NOMO-1 treated with dmso at 0.1 percent for 144 hours (cell line): ENCODE measurements around the gene STAT1.
"Not testable (repeated sequence)": the region's sequence is repeated elsewhere in the genome, so short reads cannot be mapped to it uniquely, and the experiment has no call there.

Experiments used
- DNase-seq: peaks from one replicate; lab custom pipeline; 2025; ENCODE audit not compliant: unreplicated experiment; lab: John Stamatoyannopoulos, UW

STAT1 gene

DNA sequence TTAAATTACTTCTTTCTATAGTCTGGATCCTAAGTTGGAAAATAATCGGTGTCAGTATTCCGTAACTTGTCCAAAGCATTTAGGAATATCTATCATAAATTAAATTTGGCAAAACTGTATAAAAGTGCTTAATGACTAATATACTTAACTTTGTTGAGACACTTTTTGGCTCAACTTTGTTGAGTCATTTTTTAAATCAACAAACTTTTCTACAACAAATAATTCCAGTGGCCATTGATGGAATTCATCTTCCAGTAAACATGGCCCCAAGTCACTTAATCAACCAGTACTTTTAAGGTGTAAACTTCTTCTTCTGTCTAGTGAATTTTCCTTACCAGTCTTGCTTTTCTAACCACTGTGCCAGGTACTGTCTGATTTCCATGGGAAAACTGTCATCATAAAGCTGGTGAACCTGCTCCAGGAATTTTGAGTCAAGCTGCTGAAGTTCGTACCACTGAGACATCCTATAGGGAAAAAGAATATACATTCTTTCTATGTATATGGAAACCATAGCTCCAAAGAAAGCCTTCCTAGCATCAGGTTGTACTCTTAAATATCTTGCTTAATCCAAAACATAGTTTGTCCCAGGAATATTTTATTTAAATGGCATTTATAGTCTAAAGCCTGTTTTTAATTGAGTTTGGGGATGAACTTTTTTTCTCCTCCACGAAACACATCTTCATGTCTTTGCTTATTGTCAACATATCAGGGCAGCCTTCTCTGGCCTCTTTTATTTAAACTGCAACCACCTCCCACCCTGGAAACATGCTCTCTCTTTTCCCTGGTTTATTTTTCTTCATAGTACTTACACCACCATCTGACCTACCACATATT is 4.2 kb downstream of the STAT1 start:
- no peak for DNase-seq

- DNase-seq: no peak
These were observed 5.7 kb downstream of the STAT1 start for GRCh38 chr2:191008286-191008685.

- DNase-seq: no peak
These were observed 6.8 kb downstream of the STAT1 start for GRCh38 chr2:191006997-191007783.

DNA sequence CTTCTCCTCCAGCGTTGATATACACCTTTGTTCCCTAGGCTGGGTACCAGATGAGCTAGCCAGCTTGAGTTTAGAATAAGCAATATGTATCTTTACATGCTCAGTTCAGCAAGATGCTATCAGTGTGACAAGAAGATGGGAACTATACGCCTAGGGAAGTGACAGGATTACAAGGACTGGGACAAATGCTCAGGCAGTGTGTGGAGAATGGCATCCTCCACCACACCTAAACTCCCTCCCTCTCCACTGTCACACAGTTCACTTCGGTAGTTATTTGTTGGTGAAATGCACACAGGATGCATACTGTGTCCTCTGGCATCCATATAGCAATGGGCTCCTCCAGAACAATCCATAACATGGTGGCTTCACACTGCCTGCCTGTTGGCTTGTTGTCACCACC is 7.7 kb downstream of the STAT1 start:
- no peak for DNase-seq

DNA sequence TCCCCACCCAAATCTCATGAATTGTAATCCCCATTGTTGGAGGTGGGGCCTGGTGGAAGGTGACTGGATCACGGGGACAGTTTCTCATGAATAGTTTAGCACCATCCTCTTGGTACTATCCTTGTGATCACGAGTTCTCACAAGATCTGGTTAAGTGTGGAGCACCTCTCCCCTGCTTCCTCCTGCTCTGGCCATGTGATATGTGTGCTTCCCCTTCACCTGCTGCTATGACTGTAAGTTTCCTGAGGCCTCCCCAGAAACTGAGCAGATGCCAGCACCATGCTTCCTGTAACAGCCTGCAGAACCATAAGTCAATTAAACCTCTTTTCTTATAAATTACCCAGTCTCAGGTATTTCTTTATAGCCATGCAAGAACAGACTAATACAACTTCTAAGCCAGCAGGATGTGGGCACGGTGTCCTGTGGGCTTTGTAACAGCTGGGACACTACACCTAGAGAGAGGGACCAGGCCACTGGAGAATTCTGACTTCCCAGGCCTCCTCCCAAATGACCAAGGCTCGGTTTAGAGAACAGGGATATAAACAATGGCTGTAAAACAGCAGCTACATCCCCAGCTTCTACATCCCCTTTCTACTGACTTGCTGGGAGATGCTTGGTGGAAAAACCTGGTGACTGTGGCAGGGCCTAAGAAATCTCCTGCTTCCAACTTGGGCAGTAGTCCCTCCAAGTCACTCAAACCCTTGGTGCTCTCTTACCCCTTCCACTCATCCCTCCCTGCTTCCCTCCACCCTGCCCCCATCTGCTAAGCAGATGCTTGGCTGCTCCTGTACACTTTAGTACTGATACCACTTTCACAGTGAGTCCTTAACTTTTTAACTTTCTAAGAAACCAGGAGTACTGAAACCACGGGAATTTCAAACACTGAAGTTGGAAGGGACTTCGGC is 10.3 kb downstream of the STAT1 start:
- no peak for DNase-seq

- DNase-seq: no peak
These were observed 12.3 kb downstream of the STAT1 start for GRCh38 chr2:191001624-191002023.

GRCh38 chr2:191001032-191001431 is 12.9 kb downstream of the STAT1 start:
- DNase-seq: no peak

DNA sequence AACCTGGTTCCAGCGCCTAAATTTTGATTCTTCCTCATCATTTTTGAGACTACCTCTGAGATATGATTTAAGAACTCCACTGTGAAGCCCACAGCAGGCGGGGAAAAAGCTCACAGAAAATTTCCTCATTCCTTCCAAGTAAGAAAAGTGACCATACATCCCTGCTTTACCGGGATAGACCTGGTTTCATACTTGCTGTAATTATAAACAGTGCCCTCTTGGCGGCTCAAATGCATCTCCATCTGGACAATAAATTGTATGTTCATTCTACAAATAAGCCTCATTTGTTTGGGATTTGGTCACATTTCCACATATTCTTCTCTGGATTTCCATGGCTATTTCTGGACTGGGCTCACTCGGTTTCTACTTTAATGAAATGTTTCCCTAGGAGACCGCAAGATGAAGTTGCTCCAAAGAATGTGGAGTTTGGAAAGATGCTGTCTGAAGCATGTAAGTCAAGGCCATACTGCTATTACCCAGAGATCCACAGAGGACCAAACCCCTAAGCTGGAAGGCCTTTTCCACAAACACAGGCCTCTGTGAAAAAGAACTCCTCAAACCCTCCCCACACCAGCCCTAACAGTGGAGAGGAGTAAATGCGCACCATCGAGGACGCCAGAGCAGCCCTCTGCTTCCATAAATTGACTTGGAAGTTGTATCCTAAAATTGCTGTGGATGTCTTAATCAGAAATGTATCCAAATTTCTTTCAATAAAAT is 13.9 kb downstream of the STAT1 start:
- no peak for DNase-seq

GRCh38 chr2:190999058-190999457 is 14.9 kb downstream of the STAT1 start:
- no peak for DNase-seq

DNA sequence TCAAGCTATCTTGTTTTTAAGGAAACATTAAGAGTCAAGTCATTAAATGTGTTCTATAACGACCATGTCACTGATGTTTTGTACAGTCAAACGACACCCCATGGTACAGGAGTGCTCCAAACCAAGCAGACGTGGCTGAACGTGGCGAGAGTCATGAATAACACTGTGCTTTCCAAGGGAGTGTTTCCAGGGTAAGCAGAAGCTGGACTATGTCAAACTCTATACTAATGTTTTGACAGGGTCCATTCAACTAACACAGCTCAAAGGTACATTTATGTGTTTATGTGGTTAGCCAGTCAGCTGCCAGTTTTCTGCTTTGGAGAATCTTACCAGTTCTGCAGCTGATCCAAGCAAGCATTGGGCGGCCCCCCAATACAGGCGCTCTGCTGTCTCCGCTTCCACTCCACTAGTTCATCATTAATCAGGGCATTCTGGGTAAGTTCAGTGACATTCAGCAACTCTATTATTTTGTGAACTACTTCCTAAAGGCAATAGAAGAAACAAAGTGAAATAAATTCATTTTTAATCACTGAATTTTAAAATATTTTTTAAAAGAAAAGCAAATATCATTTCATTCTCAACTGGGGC is 16.4 kb downstream of the STAT1 start:
- DNase-seq: no peak

DNA sequence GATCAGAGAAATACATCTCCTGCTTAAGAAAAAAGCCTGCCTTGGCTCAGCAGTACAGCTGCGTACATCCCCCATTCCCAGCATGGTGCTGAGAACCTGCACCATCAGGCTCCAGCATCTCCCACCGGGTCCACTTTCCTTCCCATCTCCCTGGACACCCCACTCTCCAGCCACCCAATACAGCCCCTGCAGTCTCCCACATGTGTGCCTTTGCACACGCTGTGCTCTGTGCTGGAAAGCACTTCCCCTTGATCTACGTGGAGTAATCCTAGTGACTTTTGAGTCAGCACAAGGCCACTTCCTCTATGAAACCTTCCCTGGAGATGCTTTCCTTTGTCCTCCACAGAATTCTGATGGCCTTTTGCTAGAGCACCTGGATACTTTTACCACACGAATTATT is 17.0 kb downstream of the STAT1 start:
- peak; percentile 14 for DNase-seq

DNA sequence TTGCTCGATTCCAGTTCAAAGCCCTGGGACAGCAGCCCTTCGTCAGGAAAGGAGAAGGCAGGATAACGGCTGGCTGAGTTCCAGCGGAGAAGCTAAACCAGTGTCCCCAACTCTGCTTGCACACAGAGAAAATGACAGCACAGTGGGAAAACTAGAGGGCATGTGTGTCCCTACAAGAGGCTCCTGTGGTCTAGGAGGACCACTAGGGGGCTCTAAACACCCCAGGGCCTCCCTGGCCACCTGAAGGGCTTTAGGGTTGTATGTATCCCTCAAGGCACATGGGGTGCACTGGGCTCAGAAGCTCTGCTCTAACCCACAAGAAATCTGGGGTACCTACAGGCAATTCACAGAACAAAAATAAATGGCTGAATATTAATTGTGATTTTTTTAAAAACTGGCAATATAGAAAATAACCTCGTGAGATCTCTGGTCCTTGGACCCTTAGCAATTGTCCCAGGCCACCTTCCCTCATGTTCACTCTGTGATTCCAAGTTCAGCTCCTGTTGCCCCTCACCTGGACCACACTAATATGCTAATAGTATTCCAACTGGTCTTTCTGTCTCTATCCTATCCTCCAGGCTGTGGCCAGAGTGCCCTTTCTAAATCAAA is 17.5 kb downstream of the STAT1 start:
- DNase-seq: no peak

GRCh38 chr2:190995315-190995714 is 18.7 kb downstream of the STAT1 start:
- DNase-seq: not testable (repeated sequence)

DNA sequence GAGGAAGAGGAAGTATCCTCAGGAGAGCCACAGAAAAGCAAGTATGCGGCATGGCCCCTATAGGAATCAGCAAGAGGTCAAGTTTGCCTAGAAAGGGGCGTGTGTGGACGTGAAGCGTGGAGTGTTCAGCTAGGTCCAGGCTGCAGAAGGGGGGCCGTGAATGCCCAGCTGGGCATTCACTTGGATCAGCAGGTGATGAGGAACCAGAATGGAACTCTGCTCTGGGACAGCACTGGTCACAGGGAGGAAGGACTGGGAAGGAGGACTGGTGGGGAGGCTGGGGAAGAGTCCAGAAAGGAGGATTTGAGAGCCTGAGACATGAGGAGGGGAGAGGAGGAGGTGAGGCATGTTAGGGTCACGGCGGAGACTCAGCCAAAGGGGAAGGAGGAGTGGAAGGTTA is 19.8 kb downstream of the STAT1 start:
- no peak for DNase-seq

DNA sequence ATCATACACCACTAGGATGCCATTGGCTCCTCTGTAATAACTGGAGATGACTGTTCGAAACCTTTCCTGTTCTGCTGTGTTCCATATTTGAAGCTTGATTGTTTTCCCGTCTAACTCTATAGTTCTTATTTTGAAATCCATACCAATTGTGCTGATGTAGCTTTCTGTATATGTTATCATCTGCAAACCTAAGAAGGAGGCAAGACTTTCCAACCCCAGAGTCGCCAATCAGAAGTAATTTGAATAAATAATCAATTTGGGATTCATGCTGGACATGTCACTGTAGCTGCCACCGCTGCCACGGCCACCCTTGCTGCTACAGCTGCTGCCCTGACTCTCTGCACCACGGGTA is 20.7 kb downstream of the STAT1 start:
- DNase-seq: no peak

DNA sequence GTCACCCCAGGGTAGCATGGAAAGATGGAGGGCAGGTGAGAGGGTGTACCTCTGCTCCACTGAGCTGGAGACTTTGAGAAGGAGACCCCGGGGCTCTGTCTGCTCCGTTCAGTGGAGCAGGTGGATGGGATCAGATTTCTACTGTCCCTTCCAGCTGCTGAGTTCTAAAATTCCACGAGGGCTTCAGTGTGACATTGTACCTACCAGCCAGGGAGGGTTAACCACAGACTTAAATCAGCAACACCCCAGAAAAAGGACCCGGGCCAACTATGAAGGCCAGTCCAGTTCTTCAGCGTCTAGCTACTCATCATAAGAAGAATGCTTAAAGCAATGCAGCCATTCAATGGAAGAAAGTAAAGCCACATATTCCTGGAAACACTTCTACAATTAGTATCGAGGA is 23.8 kb downstream of the STAT1 start:
- no peak for DNase-seq

GRCh38 chr2:190988910-190989309 is 25.1 kb downstream of the STAT1 start:
- no peak for DNase-seq

DNA sequence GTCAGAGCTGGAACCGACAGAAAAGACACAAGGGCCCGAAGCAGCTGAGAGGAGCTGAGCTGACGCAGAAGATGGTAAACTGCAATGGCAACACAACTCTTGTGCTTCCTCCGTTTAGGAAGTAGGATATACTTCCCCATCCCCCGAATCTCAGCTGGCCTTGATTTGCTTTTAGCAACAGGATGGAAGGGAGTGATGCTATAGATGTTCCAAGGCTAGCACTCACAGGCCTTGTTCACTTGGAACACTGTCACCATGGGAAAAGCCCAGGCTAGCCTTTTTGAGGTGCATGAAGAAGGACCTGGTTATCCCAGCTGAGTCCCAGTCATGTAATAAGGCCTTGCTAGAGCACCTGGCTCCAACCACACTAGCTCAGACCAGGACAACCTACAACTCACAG is 26.0 kb downstream of the STAT1 start:
- DNase-seq: no peak

DNA sequence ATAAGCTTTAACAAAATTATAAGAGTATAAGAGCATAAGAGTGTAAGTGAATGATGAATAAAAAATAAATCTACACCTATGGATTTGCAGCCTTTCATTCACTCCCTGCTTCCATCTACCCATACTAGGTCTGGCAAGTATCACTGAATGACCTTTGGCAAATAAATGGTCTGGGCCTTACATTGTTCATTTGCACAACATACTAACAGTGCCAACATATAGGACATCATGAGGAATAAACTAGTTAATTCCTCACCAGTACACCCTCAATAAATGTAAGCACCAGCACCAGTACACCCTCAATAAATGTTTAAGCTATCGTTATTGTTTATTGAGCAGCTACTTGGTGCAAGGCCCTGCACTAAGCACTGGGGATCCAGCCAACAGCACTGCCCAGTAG is 26.9 kb downstream of the STAT1 start:
- DNase-seq: no peak
